Measurements from ENCODE around the gene RNGTT. TPM values are rescaled to one million over a fixed set of nuclear protein-coding genes. Genes with fewer than 3 reads are reported as not detected.

RNGTT gene
- total and polyA plus RNA-seq, 8 donors, result 12.1 to 18.5 (median 15.7) TPM

GRCh38 chr6:88650029-88650619 is 313.3 kb downstream of the RNGTT start:
- Histone ChIP-seq H3K27me3 (no peaks in the 10 kb centered on the region), H3K4me1 (no peaks in the 10 kb centered on the region), H3K9me3 (no peaks in the 10 kb centered on the region), H3K27ac (no peak overlapping the region), H3K36me3 (no peaks in the 10 kb centered on the region), H3K4me3 (no peak overlapping the region)
- ATAC-seq (no peak), DNase-seq (peak in 1 of 4 donors; percentile 4)
- no peak for TF ChIP-seq CTCF (IDR thresholded peaks at IDR 0.05)
- intact Hi-C loops (cut with DNase I), result no loop called here

- intact Hi-C loops (cut with DNase I), result no loop called here
- H3K27ac ChIP-seq, result no peak overlapping the region
- TF ChIP-seq CTCF (IDR thresholded peaks at IDR 0.05), result no peak
- H3K27me3 ChIP-seq, result no peaks in the 10 kb centered on the region
- H3K36me3 ChIP-seq, result no peaks in the 10 kb centered on the region
- H3K4me1 ChIP-seq, result no peaks in the 10 kb centered on the region
- DNase-seq (peak in 3 of 4 donors; percentile 20 to 36 (median 21)), ATAC-seq (peak; percentile 32)
- no peaks in the 10 kb centered on the region for H3K9me3 ChIP-seq
- no peak overlapping the region for H3K4me3 ChIP-seq
Observed at GRCh38 chr6:88641178-88641903, 322.1 kb downstream of the RNGTT start.

GRCh38 chr6:88637761-88638545 is 325.5 kb downstream of the RNGTT start:
- H3K4me3 ChIP-seq, result no peak overlapping the region
- no peak for ATAC-seq
- H3K36me3 ChIP-seq, result no peaks in the 10 kb centered on the region
- TF ChIP-seq CTCF (IDR thresholded peaks at IDR 0.05), result no peak
- DNase-seq, result no peak
- H3K27me3 ChIP-seq, result no peaks in the 10 kb centered on the region
- intact Hi-C loops (cut with DNase I), result no loop called here
- H3K9me3 ChIP-seq, result no peaks in the 10 kb centered on the region
- H3K27ac ChIP-seq, result no peak overlapping the region
- H3K4me1 ChIP-seq, result no peaks in the 10 kb centered on the region

GRCh38 chr6:88636871-88637270 is 326.5 kb downstream of the RNGTT start:
- Histone ChIP-seq H3K4me3 (no peak overlapping the region), H3K4me1 (no peaks in the 10 kb centered on the region), H3K27ac (no peak overlapping the region), H3K9me3 (no peaks in the 10 kb centered on the region), H3K36me3 (no peaks in the 10 kb centered on the region), H3K27me3 (no peaks in the 10 kb centered on the region)
- TF ChIP-seq CTCF (IDR thresholded peaks at IDR 0.05), result no peak
- DNase-seq (no peak), ATAC-seq (no peak)
- intact Hi-C loops (cut with DNase I), result no loop called here

- Histone ChIP-seq H3K27me3 (no peaks in the 10 kb centered on the region), H3K27ac (no peak overlapping the region), H3K9me3 (no peaks in the 10 kb centered on the region), H3K36me3 (no peaks in the 10 kb centered on the region), H3K4me1 (no peaks in the 10 kb centered on the region), H3K4me3 (no peak overlapping the region)
- DNase-seq, result no peak
- no peak for TF ChIP-seq CTCF (IDR thresholded peaks at IDR 0.05)
- intact Hi-C loops (cut with DNase I), result no loop called here
- no peak for ATAC-seq
Observed at GRCh38 chr6:88633782-88634181, 329.6 kb downstream of the RNGTT start.

Measured in left lung (tissue), 10 donors.